Lung (tissue), 12 donors: ENCODE measurements around the gene EEF2. TPM values are rescaled to one million over a fixed set of nuclear protein-coding genes. Genes with fewer than 3 reads are reported as not detected.

ENCODE experiments used
- ATAC-seq: fragments of 200-7000 bp; cut with Tn5 transposase; one replicate; pipeline ENCODE4 v1.9.1; 2020; ENCODE audit warnings: moderate number of reproducible peaks; ENCODE audit not compliant: insufficient read depth, low FRiP score
- DNase-seq, 3 donors: peaks; one replicate each; pipeline ENCODE4 v3.0.0-alpha.2; 2013 to 2017
- H3K27ac ChIP-seq, 2 donors: one replicate each; pipeline ENCODE4 v1.5.1; 2013; ENCODE audit warnings: mild to moderate bottlenecking in 2 of 2, moderate library complexity in 2 of 2, control low read depth in 1 of 2, inconsistent platforms in 1 of 2, low read depth in 1 of 2, low read length in 1 of 2
- H3K27me3 ChIP-seq, 3 donors: one replicate each; pipeline ENCODE4 v1.5.1; 2013; ENCODE audit warnings: low read length in 2 of 3; ENCODE audit not compliant: control insufficient read depth in 3 of 3, insufficient read depth in 3 of 3
- H3K36me3 ChIP-seq, 4 donors: one replicate each; pipeline ENCODE4 v1.5.1; 2013; ENCODE audit warnings: low read length in 4 of 4, mild to moderate bottlenecking in 1 of 4, moderate library complexity in 1 of 4; ENCODE audit not compliant: control insufficient read depth in 4 of 4, insufficient read depth in 4 of 4
- H3K4me1 ChIP-seq, 5 donors: one replicate each; pipeline ENCODE4 v1.5.1; 2013; ENCODE audit warnings: low read length in 5 of 5, mild to moderate bottlenecking in 2 of 5, moderate library complexity in 1 of 5; ENCODE audit not compliant: control insufficient read depth in 5 of 5, insufficient read depth in 5 of 5
- H3K4me3 ChIP-seq: one replicate; pipeline ENCODE4 v1.5.1; 2013; ENCODE audit warnings: mild to moderate bottlenecking, control low read depth, moderate library complexity
- H3K9ac ChIP-seq, 2 donors: one replicate each; pipeline ENCODE4 v1.5.1; 2013; ENCODE audit warnings: low read length in 2 of 2, control low read depth in 1 of 2; ENCODE audit not compliant: insufficient read depth in 1 of 2
- H3K9me3 ChIP-seq, 4 donors: one replicate each; pipeline ENCODE4 v1.5.1; 2013; ENCODE audit warnings: low read length in 3 of 4, mild to moderate bottlenecking in 1 of 4, moderate library complexity in 1 of 4; ENCODE audit not compliant: control insufficient read depth in 4 of 4, insufficient read depth in 3 of 4
- WGBS, 2 donors: extraction: QIAGEN DNeasy Blood & Tissue Kit; methylation state at CpG; one replicate each; pipeline ENCODE4 v1.1.7; 2013; 5-methylcytosine and 5-hydroxymethylcytosine counted together
- polyA plus RNA-seq, 2 donors: library from polyadenylated mRNA; stranded (reverse); fragments of 200-250 nt; gene quantifications; one replicate each; pipeline ENCODE4 v1.2.1, GENCODE V29; 2013
- total RNA-seq, 2 donors: library from RNA; depleted of rRNA in 1 of 2; stranded (reverse); fragments of >200 nt in 1 of 2; gene quantifications; one replicate each; pipeline ENCODE4 v1.2.1, GENCODE V29; 2014 to 2021
- TF ChIP-seq, protein P1 (sequence below): IDR thresholded peaks from 2 replicates; pipeline ENCODE4 v1.5.1; 2012; ENCODE audit warnings: mild to moderate bottlenecking; ENCODE audit errors: control extremely low read depth, extremely low read depth
- donor health status: control.
- donor health status: control.
- donor health status: Bipolar disorder and iron deficiency.
- donor health status: healthy.
- donor health status: DM: yes; HTN: yes; CAD: no.

The EEF2 gene
- total and polyA plus RNA-seq, 4 donors, result 994 to 1,934 (median 1,345) TPM

DNA sequence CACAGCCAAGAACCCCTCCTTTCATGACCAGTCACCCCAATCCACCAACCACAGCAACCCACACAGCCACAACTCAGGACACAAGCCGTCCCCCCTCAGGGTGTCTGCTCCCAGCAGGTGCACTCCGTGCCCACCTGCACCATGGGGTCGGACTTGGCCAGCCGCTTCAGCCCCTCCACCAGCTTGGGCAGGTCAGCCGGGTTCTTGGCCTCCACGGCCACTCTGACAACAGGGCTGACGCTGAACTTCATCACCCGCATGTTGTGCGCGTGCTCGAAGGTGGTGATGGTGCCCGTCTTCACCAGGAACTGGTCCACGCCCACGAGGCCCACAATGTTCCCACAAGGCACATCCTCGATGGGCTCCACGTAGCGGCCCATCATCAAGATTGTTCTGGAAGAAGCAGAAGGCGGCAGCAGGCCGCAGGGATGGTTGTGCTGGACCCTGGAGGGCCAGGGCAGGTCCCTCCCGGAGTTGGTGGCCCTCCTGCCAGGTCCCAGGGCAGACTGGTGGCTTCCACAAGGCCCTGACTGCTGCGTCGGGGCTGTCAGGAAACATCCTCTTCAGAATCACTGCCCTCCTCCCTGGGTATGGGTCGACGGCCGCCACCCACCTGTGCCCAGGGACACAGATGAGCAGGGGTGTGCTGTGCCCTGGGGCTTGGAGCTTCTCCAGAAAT lies 5.5 kb downstream of the EEF2 start:
- ATAC-seq (no peak), DNase-seq (no peak)
- no peaks in the 10 kb centered on the region for H3K9me3 ChIP-seq

DNA sequence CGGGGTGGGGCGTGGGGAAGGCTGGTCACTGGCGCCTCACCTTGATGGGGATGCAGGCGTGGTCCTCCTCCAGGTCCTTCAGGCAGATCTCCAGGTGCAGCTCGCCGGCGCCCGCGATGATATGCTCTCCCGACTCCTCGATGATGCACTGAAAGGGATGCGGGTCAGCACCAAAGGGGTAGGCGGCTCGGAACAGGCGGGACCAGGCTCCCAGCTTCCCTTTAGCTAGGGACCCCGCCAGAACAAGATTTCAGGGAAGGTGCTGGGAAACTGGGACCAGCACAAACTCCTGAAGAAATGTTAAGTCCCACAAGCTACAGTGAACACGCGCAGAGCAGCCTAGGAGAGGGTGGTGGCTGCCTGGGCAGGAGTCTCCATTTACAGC lies 6.0 kb downstream of the EEF2 start:
- no peaks in the 10 kb centered on the region for H3K9me3 ChIP-seq
- 95 to 96% methylated on average over 18 of the region's 18 CpGs for WGBS, 2 donors
- no peak overlapping the region for H3K4me3 ChIP-seq
- H3K36me3 ChIP-seq, result peaks cover 42 to 87% (median 65%) of the 10 kb centered on the region in 4 donors
- TF ChIP-seq, protein P1, sequence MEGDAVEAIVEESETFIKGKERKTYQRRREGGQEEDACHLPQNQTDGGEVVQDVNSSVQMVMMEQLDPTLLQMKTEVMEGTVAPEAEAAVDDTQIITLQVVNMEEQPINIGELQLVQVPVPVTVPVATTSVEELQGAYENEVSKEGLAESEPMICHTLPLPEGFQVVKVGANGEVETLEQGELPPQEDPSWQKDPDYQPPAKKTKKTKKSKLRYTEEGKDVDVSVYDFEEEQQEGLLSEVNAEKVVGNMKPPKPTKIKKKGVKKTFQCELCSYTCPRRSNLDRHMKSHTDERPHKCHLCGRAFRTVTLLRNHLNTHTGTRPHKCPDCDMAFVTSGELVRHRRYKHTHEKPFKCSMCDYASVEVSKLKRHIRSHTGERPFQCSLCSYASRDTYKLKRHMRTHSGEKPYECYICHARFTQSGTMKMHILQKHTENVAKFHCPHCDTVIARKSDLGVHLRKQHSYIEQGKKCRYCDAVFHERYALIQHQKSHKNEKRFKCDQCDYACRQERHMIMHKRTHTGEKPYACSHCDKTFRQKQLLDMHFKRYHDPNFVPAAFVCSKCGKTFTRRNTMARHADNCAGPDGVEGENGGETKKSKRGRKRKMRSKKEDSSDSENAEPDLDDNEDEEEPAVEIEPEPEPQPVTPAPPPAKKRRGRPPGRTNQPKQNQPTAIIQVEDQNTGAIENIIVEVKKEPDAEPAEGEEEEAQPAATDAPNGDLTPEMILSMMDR, result no peak
- no peak for DNase-seq
- no peaks in the 10 kb centered on the region for H3K27me3 ChIP-seq
- no peak for ATAC-seq
- H3K9ac ChIP-seq, result no peak overlapping the region
- H3K27ac ChIP-seq, result no peak overlapping the region
- H3K4me1 ChIP-seq, result peaks cover 0 to 10% (median 6%) of the 10 kb centered on the region in 5 donors

More for the DNA sequence above, 5.5 kb downstream of the EEF2 start:
- Histone ChIP-seq H3K27ac (no peak overlapping the region), H3K4me1 (peaks cover 0 to 11% (median 6%) of the 10 kb centered on the region in 5 donors), H3K9ac (no peak overlapping the region), H3K36me3 (peaks cover 42 to 87% (median 68%) of the 10 kb centered on the region in 4 donors), H3K4me3 (no peak overlapping the region), H3K27me3 (no peaks in the 10 kb centered on the region)
- WGBS, 2 donors, result 92% methylated on average over 25 of the region's 25 CpGs
- TF ChIP-seq, protein P1, result no peak

DNA sequence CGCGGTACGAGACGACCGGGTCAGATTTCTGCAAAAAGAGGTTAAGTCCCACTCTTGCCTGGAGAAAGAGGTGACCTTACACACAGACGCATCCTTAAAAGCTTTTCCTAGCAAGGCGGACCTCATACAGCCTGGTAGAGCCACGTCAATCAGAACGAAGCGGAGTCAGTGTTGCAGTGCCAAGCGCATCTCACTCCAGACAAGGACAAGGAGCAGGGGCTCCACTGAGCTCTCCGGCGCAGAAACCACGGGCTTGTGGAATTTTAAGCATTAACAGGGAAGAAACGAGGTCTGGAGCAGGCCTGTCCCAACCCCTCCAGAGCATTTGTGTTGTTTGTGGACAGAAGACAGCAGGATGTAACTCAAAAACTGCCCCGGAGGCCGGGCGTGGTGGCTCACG lies 7.1 kb downstream of the EEF2 start:
- H3K9ac ChIP-seq, result no peak overlapping the region
- H3K4me1 ChIP-seq, result peaks cover 0 to 2% (median 0%) of the 10 kb centered on the region in 5 donors
- H3K27me3 ChIP-seq, result no peaks in the 10 kb centered on the region
- peaks cover 34 to 77% (median 60%) of the 10 kb centered on the region in 4 donors for H3K36me3 ChIP-seq
- WGBS, 2 donors, result 95% methylated on average over 19 of the region's 19 CpGs
- TF ChIP-seq, protein P1, result no peak
- no peaks in the 10 kb centered on the region for H3K9me3 ChIP-seq
- H3K27ac ChIP-seq, result no peak overlapping the region
- DNase-seq, result no peak
- H3K4me3 ChIP-seq, result no peak overlapping the region
- no peak for ATAC-seq
